Activated naive CD8-positive, alpha-beta T cell treated with anti-CD3 and anti-CD28 coated beads, Interleukin-2, amount 50 U/mL, for 16 hours (primary cell): Measurements from ENCODE around the gene UIMC1.
"Not testable (repeated sequence)": the region's sequence is repeated elsewhere in the genome, so short reads cannot be mapped to it uniquely, and the experiment has no call there.

Experiments
- DNase-seq: peaks from one replicate; pipeline ENCODE4 v3.0.0-alpha.2; 2020; ENCODE audit warnings: low read depth, low spot score

The UIMC1 gene

GRCh38 chr5:176873011-176873410, 133.6 kb downstream of the UIMC1 start:
- not testable (repeated sequence) for DNase-seq

GRCh38 chr5:176872586-176872985, 134.0 kb downstream of the UIMC1 start:
- DNase-seq = not testable (repeated sequence)

- not testable (repeated sequence) for DNase-seq
Observed at GRCh38 chr5:176870644-176871043, 135.9 kb downstream of the UIMC1 start.

- DNase-seq = no peak
Observed at GRCh38 chr5:176870110-176870591, 136.4 kb downstream of the UIMC1 start.

GRCh38 chr5:176869501-176870109, 137.0 kb downstream of the UIMC1 start:
- DNase-seq = no peak

GRCh38 chr5:176868731-176869130, 137.8 kb downstream of the UIMC1 start:
- no peak for DNase-seq

GRCh38 chr5:176868126-176868525, 138.5 kb downstream of the UIMC1 start:
- no peak for DNase-seq

- no peak for DNase-seq
Observed at GRCh38 chr5:176866707-176867310, 139.8 kb downstream of the UIMC1 start.

- no peak for DNase-seq
Observed at GRCh38 chr5:176865964-176866363, 140.6 kb downstream of the UIMC1 start.

GRCh38 chr5:176864755-176865154, 141.8 kb downstream of the UIMC1 start:
- no peak for DNase-seq

GRCh38 chr5:176863765-176864098, 142.8 kb downstream of the UIMC1 start:
- no peak for DNase-seq

GRCh38 chr5:176863041-176863764, 143.4 kb downstream of the UIMC1 start:
- no peak for DNase-seq

- DNase-seq = no peak
Observed at GRCh38 chr5:176862330-176862995, 144.1 kb downstream of the UIMC1 start.

GRCh38 chr5:176861276-176861675, 145.3 kb downstream of the UIMC1 start:
- DNase-seq = no peak

- DNase-seq = no peak
Observed at GRCh38 chr5:176860381-176860780, 146.2 kb downstream of the UIMC1 start.

- DNase-seq = no peak
Observed at GRCh38 chr5:176859916-176860315, 146.7 kb downstream of the UIMC1 start.

GRCh38 chr5:176857894-176858273, 148.7 kb downstream of the UIMC1 start:
- no peak for DNase-seq

GRCh38 chr5:176857216-176857893, 149.2 kb downstream of the UIMC1 start:
- no peak for DNase-seq

GRCh38 chr5:176856746-176857145, 149.8 kb downstream of the UIMC1 start:
- DNase-seq = no peak

- no peak for DNase-seq
Observed at GRCh38 chr5:176855598-176855997, 151.0 kb downstream of the UIMC1 start.
